NB4 (cell line): ENCODE measurements around the gene SKIC3.

Source experiments
- DNase-seq: peaks from one replicate; pipeline ENCODE4 v3.0.0; 2010; ENCODE audit warnings: low read depth
- H3K4me3 ChIP-seq: one replicate; pipeline ENCODE4 v1.5.1; 2011; ENCODE audit warnings: mild to moderate bottlenecking, low read depth, low read length, moderate library complexity
- MYC ChIP-seq: IDR thresholded peaks from 2 replicates; pipeline ENCODE4 v1.6.1; 2011; ENCODE audit warnings: low read depth, low read length
- POLR2A ChIP-seq: IDR thresholded peaks from 2 replicates; pipeline ENCODE4 v1.6.1; 2011; ENCODE audit warnings: mild to moderate bottlenecking; ENCODE audit not compliant: insufficient read length; ENCODE audit errors: extremely low read depth
- TF ChIP-seq, protein P1 (sequence below): IDR thresholded peaks from one replicate; pipeline ENCODE4 v1.5.1; 2012; ENCODE audit warnings: low read depth, low read length
- TF ChIP-seq, protein P2 (sequence below): IDR thresholded peaks from 2 replicates; pipeline ENCODE4 v1.6.1; 2011; ENCODE audit warnings: low read depth, low read length

SKIC3 gene

DNA sequence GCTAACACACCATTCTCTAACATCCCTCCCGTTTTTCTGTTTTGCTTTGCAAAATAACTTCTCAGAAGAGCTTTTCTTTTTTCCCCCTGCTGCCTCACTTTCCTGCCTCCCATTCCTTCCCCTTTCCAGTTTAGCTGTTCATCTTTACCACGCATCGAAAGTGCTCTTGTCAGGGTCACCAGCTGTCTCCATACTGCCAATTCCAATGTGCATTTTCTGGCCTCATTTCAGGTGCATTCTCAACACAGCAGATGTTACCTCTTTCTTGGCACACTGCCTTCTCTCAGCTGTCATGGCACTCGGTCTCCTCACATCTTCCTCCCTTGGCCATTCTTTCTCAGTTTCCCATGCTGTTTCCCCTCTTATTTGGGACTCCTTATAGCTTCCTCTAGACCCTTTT is 9.7 kb upstream of the SKIC3 start:
- TF ChIP-seq MYC: no peak
- no peak for TF ChIP-seq POLR2A
- no peak for DNase-seq
- no peak overlapping the region for H3K4me3 ChIP-seq

DNA sequence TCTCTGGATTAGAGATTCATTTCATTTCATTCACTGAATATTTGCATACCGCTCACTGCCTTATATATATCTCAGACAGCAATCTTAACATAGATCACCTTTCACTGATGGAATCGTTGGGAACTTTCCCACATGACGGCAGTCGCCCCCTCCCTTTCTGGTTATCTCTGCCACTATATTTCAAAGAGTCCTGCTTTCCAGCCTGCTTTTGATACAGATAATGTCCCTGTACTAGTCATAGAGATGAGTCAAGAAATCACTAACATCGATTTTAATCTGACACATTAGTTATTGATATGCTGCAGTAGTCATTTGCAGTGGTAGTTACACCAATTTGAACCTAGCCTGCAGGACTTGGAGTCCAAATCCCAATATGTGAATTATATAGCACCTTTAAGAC is 8.6 kb upstream of the SKIC3 start:
- TF ChIP-seq, protein P1, sequence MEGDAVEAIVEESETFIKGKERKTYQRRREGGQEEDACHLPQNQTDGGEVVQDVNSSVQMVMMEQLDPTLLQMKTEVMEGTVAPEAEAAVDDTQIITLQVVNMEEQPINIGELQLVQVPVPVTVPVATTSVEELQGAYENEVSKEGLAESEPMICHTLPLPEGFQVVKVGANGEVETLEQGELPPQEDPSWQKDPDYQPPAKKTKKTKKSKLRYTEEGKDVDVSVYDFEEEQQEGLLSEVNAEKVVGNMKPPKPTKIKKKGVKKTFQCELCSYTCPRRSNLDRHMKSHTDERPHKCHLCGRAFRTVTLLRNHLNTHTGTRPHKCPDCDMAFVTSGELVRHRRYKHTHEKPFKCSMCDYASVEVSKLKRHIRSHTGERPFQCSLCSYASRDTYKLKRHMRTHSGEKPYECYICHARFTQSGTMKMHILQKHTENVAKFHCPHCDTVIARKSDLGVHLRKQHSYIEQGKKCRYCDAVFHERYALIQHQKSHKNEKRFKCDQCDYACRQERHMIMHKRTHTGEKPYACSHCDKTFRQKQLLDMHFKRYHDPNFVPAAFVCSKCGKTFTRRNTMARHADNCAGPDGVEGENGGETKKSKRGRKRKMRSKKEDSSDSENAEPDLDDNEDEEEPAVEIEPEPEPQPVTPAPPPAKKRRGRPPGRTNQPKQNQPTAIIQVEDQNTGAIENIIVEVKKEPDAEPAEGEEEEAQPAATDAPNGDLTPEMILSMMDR: no peak
- no peak for TF ChIP-seq POLR2A
- TF ChIP-seq, protein P2, sequence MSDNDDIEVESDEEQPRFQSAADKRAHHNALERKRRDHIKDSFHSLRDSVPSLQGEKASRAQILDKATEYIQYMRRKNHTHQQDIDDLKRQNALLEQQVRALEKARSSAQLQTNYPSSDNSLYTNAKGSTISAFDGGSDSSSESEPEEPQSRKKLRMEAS: no peak
- TF ChIP-seq MYC: no peak
- no peak for DNase-seq
- H3K4me3 ChIP-seq: no peak overlapping the region

DNA sequence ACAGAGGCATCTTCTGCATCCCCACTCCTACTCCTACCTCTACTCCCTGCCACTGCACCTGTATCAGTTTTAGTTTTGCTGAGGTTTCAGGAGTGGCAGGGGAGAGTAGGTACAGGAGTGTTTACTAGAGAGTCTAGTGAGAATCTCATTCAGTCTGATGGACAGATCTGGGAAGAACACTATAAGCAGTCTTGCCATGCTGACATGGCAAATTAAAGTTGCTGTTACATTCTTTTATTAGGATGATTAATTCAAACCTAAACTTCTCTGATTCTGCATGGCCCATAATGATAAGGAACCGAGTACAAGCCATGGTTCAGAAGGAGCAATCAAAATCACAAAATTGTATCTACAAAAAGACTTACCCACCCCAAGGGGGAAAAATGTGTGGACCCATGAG is 7.5 kb upstream of the SKIC3 start:
- TF ChIP-seq, protein P1: no peak
- TF ChIP-seq POLR2A (no peak), MYC (no peak)
- TF ChIP-seq, protein P2: no peak
- H3K4me3 ChIP-seq: no peak overlapping the region
- DNase-seq: no peak

DNA sequence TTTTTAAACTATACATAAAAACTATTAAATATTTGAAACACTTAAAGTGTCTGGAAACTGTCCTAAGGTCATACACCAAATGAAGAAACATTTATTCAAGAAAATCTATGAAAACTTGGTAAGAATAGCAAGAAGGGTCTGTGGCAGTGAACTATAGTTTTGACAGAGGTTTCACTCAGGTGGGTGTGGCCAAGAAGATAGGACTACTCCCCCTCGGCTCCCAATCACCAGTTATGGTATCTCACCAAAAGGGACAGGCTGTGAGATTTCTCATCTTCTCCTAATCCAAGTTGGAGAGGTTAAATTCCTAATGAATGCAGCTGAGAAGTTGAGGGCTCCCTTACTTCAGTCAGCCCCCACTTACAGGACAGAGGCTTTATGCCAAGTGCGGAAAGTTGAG is 3.1 kb upstream of the SKIC3 start:
- no peak for DNase-seq
- no peak overlapping the region for H3K4me3 ChIP-seq
- no peak for TF ChIP-seq POLR2A
- no peak for TF ChIP-seq MYC
- TF ChIP-seq, protein P1: no peak
- TF ChIP-seq, protein P2: no peak

DNA sequence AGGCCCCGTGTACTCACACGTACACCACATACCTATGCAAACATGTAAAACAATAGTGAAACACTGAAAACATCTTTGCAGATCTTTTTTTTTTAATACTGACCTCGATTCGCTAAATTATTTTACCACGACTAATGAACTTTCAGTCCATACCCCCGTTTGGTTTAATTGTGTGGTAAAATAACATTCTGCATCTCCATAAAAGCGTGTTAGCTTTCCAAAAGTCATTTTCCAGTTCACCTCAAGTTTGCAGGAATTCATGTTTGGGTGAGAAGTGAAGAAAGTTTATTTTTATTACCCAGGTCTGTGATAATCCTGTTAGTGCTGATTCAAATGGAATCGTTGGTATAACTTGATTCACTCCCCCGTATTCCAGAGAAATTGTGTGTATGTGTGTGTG is 776 bp upstream of the SKIC3 start:
- peak; percentile 3 for DNase-seq
- H3K4me3 ChIP-seq: peak overlapping the region; percentile 71
- TF ChIP-seq, protein P1: no peak
- TF ChIP-seq MYC: no peak
- TF ChIP-seq POLR2A: no peak
- TF ChIP-seq, protein P2: no peak

DNA sequence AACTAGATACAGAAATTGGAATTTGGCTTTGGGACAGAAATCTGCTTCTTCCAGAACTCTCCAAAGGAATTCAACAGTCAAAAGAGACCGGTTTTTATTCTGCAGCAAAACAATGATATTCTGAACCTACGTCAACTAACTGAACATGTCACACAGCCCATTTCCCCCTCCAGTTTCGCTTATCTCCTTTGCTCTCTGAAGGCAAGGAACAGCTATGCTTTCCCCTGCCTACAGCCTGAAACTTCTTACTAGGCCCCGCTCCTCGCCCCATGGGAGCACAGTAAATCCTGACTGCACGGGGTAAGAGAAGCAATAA is 488 bp downstream of the SKIC3 start:
- TF ChIP-seq, protein P2: no peak
- TF ChIP-seq, protein P1: no peak
- no peak for TF ChIP-seq MYC
- TF ChIP-seq POLR2A: no peak
- DNase-seq: no peak
- H3K4me3 ChIP-seq: peak overlapping the region; percentile 71

DNA sequence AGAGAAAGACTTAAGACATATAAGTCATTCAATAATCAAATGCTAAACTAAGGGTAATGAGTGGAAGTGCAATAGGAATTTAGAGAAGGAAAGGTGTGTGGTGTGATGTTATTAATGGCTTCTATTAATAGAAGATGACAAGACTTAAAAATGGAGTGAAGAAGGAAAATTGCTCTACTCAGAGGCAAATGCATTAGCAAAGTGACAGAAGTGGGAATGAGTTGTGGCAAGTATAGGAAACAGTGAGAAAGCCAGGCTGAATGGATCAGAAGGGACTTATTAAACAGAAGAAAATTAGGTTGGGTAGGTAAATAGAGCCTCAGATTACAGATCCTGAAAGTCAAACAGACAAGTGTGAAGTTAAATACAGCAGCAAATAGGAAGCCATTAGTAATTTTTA is 5.7 kb downstream of the SKIC3 start:
- no peak for TF ChIP-seq POLR2A
- TF ChIP-seq, protein P1: no peak
- no peak for TF ChIP-seq MYC
- TF ChIP-seq, protein P2: no peak
- no peak overlapping the region for H3K4me3 ChIP-seq
- no peak for DNase-seq
